ENCODE measurements around the gene NTM. TPM values are rescaled to one million over a fixed set of nuclear protein-coding genes. Genes with fewer than 3 reads are reported as not detected.
A peak's percentile ranks its signal among the peaks of the same experiment; 100 is the strongest.

The NTM gene
- total RNA-seq, 2 donors from 2014 or later, result 19.1 to 44.7 TPM

DNA sequence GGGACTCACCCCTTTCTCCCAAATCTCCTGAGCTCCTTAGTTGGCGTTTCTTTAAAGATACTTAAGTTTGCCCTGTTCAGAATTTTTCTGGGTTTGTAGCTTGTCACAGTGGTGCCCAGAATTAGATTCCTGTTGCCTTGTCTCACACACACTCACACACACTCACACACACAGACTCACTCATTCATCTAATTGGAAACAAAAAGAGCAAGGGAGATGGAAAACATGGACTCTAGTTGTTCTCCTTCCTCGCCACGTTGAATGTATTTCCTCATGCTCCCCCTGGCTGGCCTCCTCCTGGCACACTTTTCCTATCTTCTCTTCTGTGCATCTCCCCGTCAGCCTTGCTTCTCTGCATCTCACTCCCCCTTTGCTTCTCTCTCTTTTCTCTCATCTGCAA, 752.3 kb downstream of the NTM start:
- no peak overlapping the region for H3K4me3 ChIP-seq
- no peaks in the 10 kb centered on the region for H3K9me3 ChIP-seq
- H3K27ac ChIP-seq, result no peak overlapping the region
- TF ChIP-seq, protein P1, sequence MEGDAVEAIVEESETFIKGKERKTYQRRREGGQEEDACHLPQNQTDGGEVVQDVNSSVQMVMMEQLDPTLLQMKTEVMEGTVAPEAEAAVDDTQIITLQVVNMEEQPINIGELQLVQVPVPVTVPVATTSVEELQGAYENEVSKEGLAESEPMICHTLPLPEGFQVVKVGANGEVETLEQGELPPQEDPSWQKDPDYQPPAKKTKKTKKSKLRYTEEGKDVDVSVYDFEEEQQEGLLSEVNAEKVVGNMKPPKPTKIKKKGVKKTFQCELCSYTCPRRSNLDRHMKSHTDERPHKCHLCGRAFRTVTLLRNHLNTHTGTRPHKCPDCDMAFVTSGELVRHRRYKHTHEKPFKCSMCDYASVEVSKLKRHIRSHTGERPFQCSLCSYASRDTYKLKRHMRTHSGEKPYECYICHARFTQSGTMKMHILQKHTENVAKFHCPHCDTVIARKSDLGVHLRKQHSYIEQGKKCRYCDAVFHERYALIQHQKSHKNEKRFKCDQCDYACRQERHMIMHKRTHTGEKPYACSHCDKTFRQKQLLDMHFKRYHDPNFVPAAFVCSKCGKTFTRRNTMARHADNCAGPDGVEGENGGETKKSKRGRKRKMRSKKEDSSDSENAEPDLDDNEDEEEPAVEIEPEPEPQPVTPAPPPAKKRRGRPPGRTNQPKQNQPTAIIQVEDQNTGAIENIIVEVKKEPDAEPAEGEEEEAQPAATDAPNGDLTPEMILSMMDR (IDR thresholded peaks at IDR 0.05), result no peak
- H3K27me3 ChIP-seq, result no peaks in the 10 kb centered on the region
- H3K4me1 ChIP-seq, result peaks cover 0 to 22% of the 10 kb centered on the region in 2 donors
- H3K36me3 ChIP-seq, result no peaks in the 10 kb centered on the region
- no peak for DNase-seq (ENCODE audit: low spot score)

- H3K9me3 ChIP-seq, result no peaks in the 10 kb centered on the region
- H3K4me1 ChIP-seq, result peaks cover 0 to 24% of the 10 kb centered on the region in 2 donors
- H3K27ac ChIP-seq, result no peak overlapping the region
- H3K36me3 ChIP-seq, result no peaks in the 10 kb centered on the region
- DNase-seq (ENCODE audit: low spot score), result no peak
- TF ChIP-seq, protein P1 (IDR thresholded peaks at IDR 0.05), result no peak
- no peaks in the 10 kb centered on the region for H3K27me3 ChIP-seq
- no peak overlapping the region for H3K4me3 ChIP-seq
Observed at GRCh38 chr11:132123449-132123848, 753.0 kb downstream of the NTM start.

GRCh38 chr11:132123854-132124835, 753.7 kb downstream of the NTM start:
- H3K27ac ChIP-seq, result no peak overlapping the region

DNA sequence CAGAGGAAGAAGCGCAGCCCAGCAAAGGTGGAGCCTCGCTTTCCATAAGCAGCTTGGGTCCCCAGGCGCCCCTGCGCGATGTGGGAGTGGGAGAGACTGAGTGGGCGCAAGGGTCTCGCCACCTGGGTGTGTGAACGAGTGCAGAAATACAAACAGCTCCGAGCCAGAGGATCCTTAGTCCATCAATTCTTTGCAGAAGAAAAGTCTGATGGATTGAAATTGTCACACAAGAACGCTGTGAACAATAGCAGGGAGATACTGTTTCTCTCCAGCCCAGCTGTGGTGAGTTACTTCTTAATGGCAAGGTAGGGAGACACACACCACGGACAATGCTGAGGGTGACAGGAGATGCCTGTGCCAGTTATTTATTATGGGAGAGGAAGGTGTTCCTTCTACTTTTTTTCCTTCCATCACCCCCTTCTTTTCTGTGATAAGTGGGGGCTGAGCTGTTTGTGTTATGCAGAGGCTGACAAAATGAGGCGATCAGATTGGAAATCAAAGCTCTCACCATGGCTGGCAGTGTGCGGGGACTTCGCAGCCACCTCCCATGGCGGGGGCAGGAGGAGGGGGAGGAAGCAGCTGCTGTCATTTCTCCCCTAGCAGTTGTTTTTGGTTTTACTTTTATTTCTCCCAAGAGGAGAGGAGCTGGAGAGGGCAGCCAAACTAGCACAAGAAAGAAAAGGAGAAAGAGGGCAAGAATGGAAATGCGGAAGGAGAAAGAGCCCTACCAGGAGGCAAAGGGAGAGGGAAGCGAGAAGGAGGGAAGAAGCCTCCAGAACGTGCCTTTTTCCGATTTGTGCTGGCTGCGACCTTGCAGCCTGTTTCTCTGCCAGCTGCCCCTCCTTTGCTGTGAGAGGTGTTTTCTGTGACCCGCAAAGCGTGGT, 755.8 kb downstream of the NTM start:
- TF ChIP-seq, protein P1 (IDR thresholded peaks at IDR 0.05), result no peak
- H3K4me3 ChIP-seq, result peak overlapping the region; percentile 35 to 46
- no peak for DNase-seq (ENCODE audit: low spot score)

More at GRCh38 chr11:132123854-132124835, 753.7 kb downstream of the NTM start:
- Histone ChIP-seq H3K27me3 (no peaks in the 10 kb centered on the region), H3K4me1 (peaks cover 0 to 24% of the 10 kb centered on the region in 2 donors), H3K36me3 (no peaks in the 10 kb centered on the region), H3K4me3 (no peak overlapping the region), H3K9me3 (no peaks in the 10 kb centered on the region)
- TF ChIP-seq, protein P1 (IDR thresholded peaks at IDR 0.05), result no peak
- DNase-seq (ENCODE audit: low spot score), result no peak

DNA sequence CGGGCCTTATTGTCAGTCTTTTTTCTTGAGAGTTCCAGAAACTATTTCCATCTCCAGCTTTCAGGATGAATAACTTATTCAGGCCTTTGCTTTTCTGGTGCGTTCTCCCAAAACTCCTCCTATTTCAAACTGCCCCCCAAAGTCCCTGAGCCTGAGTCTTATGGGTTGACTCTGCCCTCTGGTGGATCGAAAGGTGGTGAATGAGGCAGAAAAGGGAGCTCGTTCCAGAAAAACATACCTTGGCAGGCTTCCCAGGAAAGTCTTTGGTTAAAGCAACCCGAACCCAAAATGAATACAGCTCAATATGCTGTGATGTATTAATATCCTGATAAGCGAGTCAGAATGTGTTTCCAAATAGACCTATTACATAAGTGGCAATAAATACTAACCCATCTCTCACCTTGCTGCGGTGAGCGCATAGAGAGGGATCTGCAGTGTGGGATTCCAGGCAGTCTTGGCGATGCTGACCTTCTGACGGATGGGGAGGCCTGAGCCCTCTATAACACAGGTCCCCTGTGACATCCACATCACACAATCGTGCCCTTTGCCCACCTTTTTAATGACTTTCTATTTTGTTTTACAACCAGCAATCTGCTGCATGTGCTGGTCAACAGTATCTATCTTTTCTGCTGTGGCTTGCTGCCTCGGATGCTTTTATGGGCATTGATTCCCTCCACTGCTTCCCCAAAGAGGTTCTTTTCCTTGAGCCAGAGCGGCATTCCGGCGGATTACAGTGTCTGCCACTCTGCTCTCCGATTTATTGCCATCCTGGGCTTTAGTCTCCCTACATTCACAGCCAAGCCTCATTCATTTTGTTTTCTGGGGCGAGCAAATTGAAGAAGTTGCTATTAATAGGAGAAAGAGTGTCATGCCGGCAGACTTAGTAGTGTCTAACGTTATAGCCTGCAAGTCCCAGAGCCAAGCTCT, 756.8 kb downstream of the NTM start:
- Histone ChIP-seq H3K4me3 (peak overlapping the region; percentile 35 to 46), H3K4me1 (peaks cover 0 to 24% of the 10 kb centered on the region in 2 donors), H3K27ac (peak overlapping the region; percentile 65 to 68), H3K27me3 (no peaks in the 10 kb centered on the region), H3K9me3 (no peaks in the 10 kb centered on the region), H3K36me3 (no peaks in the 10 kb centered on the region)
- TF ChIP-seq, protein P1 (IDR thresholded peaks at IDR 0.05), result peak; percentile 24 to 71
- peak; percentile 83 for DNase-seq (ENCODE audit: low spot score)

More for the DNA sequence above, 755.8 kb downstream of the NTM start:
- H3K36me3 ChIP-seq, result no peaks in the 10 kb centered on the region
- peaks cover 0 to 24% of the 10 kb centered on the region in 2 donors for H3K4me1 ChIP-seq
- H3K9me3 ChIP-seq, result no peaks in the 10 kb centered on the region
- no peaks in the 10 kb centered on the region for H3K27me3 ChIP-seq
- H3K27ac ChIP-seq, result peak overlapping the region; percentile 65 to 68
